DND-41 (cell line): ENCODE measurements around the gene ROGDI.

ENCODE experiments used
- ATAC-seq: fragments of 200-7000 bp; cut with Tn5 transposase; 3 replicates; pipeline ENCODE4 v1.9.1; 2021; ENCODE audit warnings: low read depth; ENCODE audit not compliant: insufficient read depth
- DNase-seq: peaks from one replicate; pipeline ENCODE4 v3.0.0-alpha.2; 2020
- H2AFZ ChIP-seq: 2 replicates; pipeline ENCODE4 v1.6.0; 2012; ENCODE audit warnings: low read depth, low read length
- H3K27ac ChIP-seq: 2 replicates; pipeline ENCODE4 v1.5.1; 2012; ENCODE audit warnings: low read length, inconsistent platforms
- H3K27me3 ChIP-seq: fragments of 200-600 bp; sonication (generic); 2 replicates; pipeline ENCODE4 v1.6.0; 2012; ENCODE audit warnings: low read length, mild to moderate bottlenecking, inconsistent platforms; ENCODE audit not compliant: insufficient read depth, poor library complexity
- H3K36me3 ChIP-seq: 2 replicates; pipeline ENCODE4 v1.5.1; 2012; ENCODE audit warnings: low read length, inconsistent platforms; ENCODE audit not compliant: insufficient read depth
- H3K4me1 ChIP-seq: 2 replicates; pipeline ENCODE4 v1.5.1; 2012; ENCODE audit warnings: mild to moderate bottlenecking, low read length; ENCODE audit not compliant: insufficient read depth
- H3K4me2 ChIP-seq: 2 replicates; pipeline ENCODE4 v1.6.0; 2012; ENCODE audit warnings: mild to moderate bottlenecking, moderate library complexity, low read length, inconsistent platforms; ENCODE audit not compliant: insufficient read depth
- H3K4me3 ChIP-seq, 2 experiments: fragments of 200-600 bp in 1 of 2; shearing (Covaris generic) in 1 of 2; 2 replicates each; pipeline ENCODE4 v1.5.1; 2012 to 2016; ENCODE audit warnings: inconsistent platforms in 2 of 2, low read length in 2 of 2, mild to moderate bottlenecking in 2 of 2, low read depth in 1 of 2, moderate library complexity in 1 of 2
- H3K79me2 ChIP-seq: 2 replicates; pipeline ENCODE4 v1.6.0; 2012; ENCODE audit warnings: low read length, inconsistent platforms; ENCODE audit not compliant: insufficient read depth
- H3K9ac ChIP-seq: 2 replicates; pipeline ENCODE4 v1.6.0; 2012; ENCODE audit warnings: low read depth, mild to moderate bottlenecking, inconsistent platforms, low read length, moderate library complexity
- H3K9me3 ChIP-seq: 2 replicates; pipeline ENCODE4 v1.5.1; 2012; ENCODE audit warnings: low read length, moderate library complexity, mild to moderate bottlenecking, inconsistent platforms; ENCODE audit not compliant: insufficient read depth, severe bottlenecking
- H4K20me1 ChIP-seq: 2 replicates; pipeline ENCODE4 v1.6.0; 2012; ENCODE audit warnings: low read length; ENCODE audit not compliant: insufficient read depth
- CTCF ChIP-seq: IDR thresholded peaks from 2 replicates; pipeline ENCODE4 v1.5.1; 2012; ENCODE audit warnings: borderline replicate concordance, low read length, moderate library complexity, mild to moderate bottlenecking; ENCODE audit not compliant: poor library complexity, severe bottlenecking; ENCODE audit errors: extremely low read depth
- EZH2 ChIP-seq: IDR thresholded peaks from 3 replicates; pipeline ENCODE4 v1.6.1; 2012; ENCODE audit warnings: borderline replicate concordance, low read depth, mild to moderate bottlenecking, moderate library complexity, low read length, inconsistent platforms; ENCODE audit not compliant: severe bottlenecking

The ROGDI gene

GRCh38 chr16:4795828-4796572 lies 6.4 kb downstream of the ROGDI start:
- H3K27ac ChIP-seq = no peak overlapping the region
- no peak overlapping the region for H3K4me2 ChIP-seq
- TF ChIP-seq CTCF (no peak), EZH2 (no peak)
- no peaks in the 10 kb centered on the region for H3K36me3 ChIP-seq
- H4K20me1 ChIP-seq = no peaks in the 10 kb centered on the region
- no peak overlapping the region for H3K9ac ChIP-seq
- ATAC-seq (no peak), DNase-seq (no peak)
- peaks cover 1% of the 10 kb centered on the region; the same call in 1 of the 2 replicates for H3K4me1 ChIP-seq
- no peaks in the 10 kb centered on the region for H3K27me3 ChIP-seq
- H3K4me3 ChIP-seq = no peak overlapping the region
- H2AFZ ChIP-seq = no peak overlapping the region
- no peaks in the 10 kb centered on the region for H3K79me2 ChIP-seq
- no peaks in the 10 kb centered on the region for H3K9me3 ChIP-seq

- no peak for TF ChIP-seq CTCF
- no peak for TF ChIP-seq EZH2
- Histone ChIP-seq H3K36me3 (no peaks in the 10 kb centered on the region), H3K9ac (no peak within 1 kb of the TSS), H3K4me2 (no peak within 1 kb of the TSS), H3K27ac (no peak within 1 kb of the TSS), H3K4me3 (no peak within 1 kb of the TSS), H3K27me3 (no peaks in the 10 kb centered on the region), H4K20me1 (no peaks in the 10 kb centered on the region), H3K4me1 (no peaks in the 10 kb centered on the region), H3K79me2 (no peaks in the 10 kb centered on the region), H2AFZ (no peak within 1 kb of the TSS), H3K9me3 (no peaks in the 10 kb centered on the region)
- DNase-seq (no peak), ATAC-seq (no peak)
Observed at GRCh38 chr16:4795181-4795827, 7.1 kb downstream of the ROGDI start, which contains the start of gene SMIM22. SMIM22 (plus strand) TSS chr16:4795369; CDS start chr16:4795735, 366 bp downstream.

- no peaks in the 10 kb centered on the region for H3K4me1 ChIP-seq
- no peak overlapping the region for H3K27ac ChIP-seq
- H3K4me3 ChIP-seq = no peak overlapping the region
- no peak for ATAC-seq
- no peaks in the 10 kb centered on the region for H3K36me3 ChIP-seq
- DNase-seq = no peak
- H3K27me3 ChIP-seq = no peaks in the 10 kb centered on the region
- H3K9ac ChIP-seq = no peak overlapping the region
- no peak for TF ChIP-seq CTCF
- H3K4me2 ChIP-seq = no peak overlapping the region
- no peaks in the 10 kb centered on the region for H3K79me2 ChIP-seq
- no peaks in the 10 kb centered on the region for H4K20me1 ChIP-seq
- no peak overlapping the region for H2AFZ ChIP-seq
- H3K9me3 ChIP-seq = no peaks in the 10 kb centered on the region
Observed at GRCh38 chr16:4792951-4793513, 9.4 kb downstream of the ROGDI start.
